Keratinocyte (primary cell): Measurements from ENCODE around the gene MYO1E. TPM values are rescaled to one million over a fixed set of nuclear protein-coding genes. Genes with fewer than 3 reads are reported as not detected.

Experiments
- DNase-seq: peaks from one replicate; pipeline ENCODE4 v3.0.0-alpha.2; 2011; ENCODE audit warnings: low read depth, missing footprints, low spot score
- FAIRE-seq: peaks from 2 replicates; lab custom pipeline; 2011; peaks lifted over from hg19 to GRCh38; lab: Jason Lieb, UNC
- H2AFZ ChIP-seq: 2 replicates; pipeline ENCODE4 v1.6.0; 2012; ENCODE audit warnings: low read length, control low read depth, inconsistent platforms; ENCODE audit not compliant: control insufficient read depth
- H3K27ac ChIP-seq: 2 replicates; pipeline ENCODE4 v1.5.1; 2011; ENCODE audit warnings: low read length; ENCODE audit not compliant: control insufficient read depth, insufficient read depth
- H3K27me3 ChIP-seq: 3 replicates; pipeline ENCODE4 v1.6.0; 2011; ENCODE audit warnings: low read length; ENCODE audit not compliant: control insufficient read depth, insufficient read depth; ENCODE audit errors: extremely low read depth
- H3K36me3 ChIP-seq, 2 experiments: 2 replicates in 1 of 2; 3 replicates in 1 of 2; pipeline ENCODE4 v1.5.1; 2011; ENCODE audit warnings: low read length in 2 of 2, mild to moderate bottlenecking in 1 of 2; ENCODE audit not compliant: control insufficient read depth in 2 of 2, insufficient read depth in 2 of 2; ENCODE audit errors: extremely low read depth in 1 of 2
- H3K4me1 ChIP-seq: 3 replicates; pipeline ENCODE4 v1.5.1; 2011; ENCODE audit warnings: low read length; ENCODE audit not compliant: control insufficient read depth, insufficient read depth; ENCODE audit errors: extremely low read depth
- H3K4me2 ChIP-seq: 3 replicates; pipeline ENCODE4 v1.6.0; 2011; ENCODE audit warnings: low read depth, low read length; ENCODE audit not compliant: control insufficient read depth, insufficient read depth; ENCODE audit errors: extremely low read depth
- H3K4me3 ChIP-seq, 3 experiments: fragments of 200-600 bp in 1 of 3; sonication (generic) in 1 of 3; 2 replicates in 2 of 3; 3 replicates in 1 of 3; pipeline ENCODE4 v1.5.1; 2011 to 2016; ENCODE audit warnings: low read length in 3 of 3, mild to moderate bottlenecking in 3 of 3, control low read depth in 2 of 3, inconsistent platforms in 1 of 3, low read depth in 1 of 3, mixed read lengths in 1 of 3, mixed run types in 1 of 3, moderate library complexity in 1 of 3; ENCODE audit not compliant: control insufficient read depth in 2 of 3, insufficient read depth in 2 of 3; ENCODE audit errors: extremely low read depth in 1 of 3
- H3K79me2 ChIP-seq: 2 replicates; pipeline ENCODE4 v1.6.0; 2012; ENCODE audit warnings: low read length; ENCODE audit not compliant: control insufficient read depth, insufficient read depth
- H3K9ac ChIP-seq: 3 replicates; pipeline ENCODE4 v1.6.0; 2011; ENCODE audit warnings: low read length; ENCODE audit not compliant: control insufficient read depth, insufficient read depth; ENCODE audit errors: extremely low read depth
- H3K9me1 ChIP-seq: 3 replicates; pipeline ENCODE4 v1.6.0; 2011; ENCODE audit warnings: low read length; ENCODE audit not compliant: control insufficient read depth, insufficient read depth; ENCODE audit errors: extremely low read depth
- H3K9me3 ChIP-seq: 2 replicates; pipeline ENCODE4 v1.5.1; 2012; ENCODE audit warnings: low read depth, low read length; ENCODE audit not compliant: control insufficient read depth
- H4K20me1 ChIP-seq: 3 replicates; pipeline ENCODE4 v1.6.0; 2011; ENCODE audit warnings: low read length; ENCODE audit not compliant: control insufficient read depth, insufficient read depth; ENCODE audit errors: extremely low read depth
- EZH2 ChIP-seq: IDR thresholded peaks from one replicate; pipeline ENCODE4 v1.6.1; 2012; ENCODE audit warnings: inconsistent platforms, mild to moderate bottlenecking, low read length, moderate library complexity
- dilution Hi-C: fragments of 300-500 bp; cut with MboI; formaldehyde crosslinking; loops from one replicate; pipeline ENCODE4 v1.7.0; 2020; ENCODE audit warnings: low sequenced_read_pairs; ENCODE audit not compliant: extremely low pct_ligation_motif_present
- polyA plus RNA-seq, 5 experiments: library from polyadenylated mRNA; depleted of rRNA in 3 of 5; stranded (reverse) in 3 of 5; stranded (forward) in 1 of 5; unstranded in 1 of 5; fragments of >200 nt; gene quantifications; 1 replicate in 1 of 5; 2 replicates in 3 of 5; 3 replicates in 1 of 5; pipeline versions ENCODE4 v1.2.1 to v1.2.3, GENCODE V29; 2011 to 2012; ENCODE audit warnings: missing spikeins in 2 of 5, low read depth in 1 of 5, low replicate concordance in 1 of 5
- TF ChIP-seq, protein P1 (sequence below), 3 experiments: IDR thresholded peaks in 1 of 3; conservative IDR thresholded peaks in 1 of 3; optimal IDR thresholded peaks in 1 of 3; 2 replicates in 2 of 3; 3 replicates in 1 of 3; pipeline versions ENCODE3 to v1.5.1; 2011; ENCODE audit warnings: low read length in 3 of 3, mild to moderate bottlenecking in 3 of 3, moderate library complexity in 2 of 3, control low read depth in 1 of 3, inconsistent platforms in 1 of 3; ENCODE audit not compliant: insufficient read depth in 2 of 3; ENCODE audit errors: extremely low read depth in 1 of 3

Gene MYO1E
- polyA plus RNA-seq, 1 donor (not counting 4 experiments of a cell fraction or from before 2014, with no cell fraction given) = 213 TPM

DNA sequence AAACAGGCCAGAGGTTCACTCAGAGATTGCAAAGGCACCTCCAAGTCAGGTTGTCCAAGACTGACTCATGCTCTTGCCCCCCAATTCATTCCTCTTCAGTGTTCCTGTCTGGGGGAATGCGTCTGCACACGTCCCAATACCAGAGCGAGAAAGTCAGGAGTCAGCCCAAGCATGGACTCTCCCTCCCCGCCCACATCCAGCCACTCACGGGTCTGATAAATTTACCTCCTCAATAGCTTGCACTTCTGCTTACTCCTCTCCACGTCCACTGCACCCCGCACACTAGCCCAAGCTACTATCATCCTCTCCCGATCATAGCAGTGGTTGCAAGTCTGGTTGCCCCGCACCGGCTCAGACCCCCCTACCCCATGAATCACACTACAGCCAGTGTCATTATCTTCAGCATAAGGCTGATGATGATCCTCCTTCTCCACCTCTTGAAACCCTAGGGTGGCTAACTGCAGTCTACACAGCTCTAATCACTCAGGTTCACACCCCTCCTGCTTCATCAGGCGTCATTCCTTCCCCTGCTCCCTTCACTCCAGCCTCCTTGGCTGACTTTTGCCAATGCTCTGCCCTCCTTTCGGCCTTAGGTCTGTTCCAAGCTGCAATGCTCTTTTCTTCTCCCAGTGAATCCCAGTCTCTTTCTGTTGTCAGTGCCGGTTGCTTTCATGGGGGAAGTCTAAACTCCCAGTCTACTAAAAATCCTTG, 27.6 kb upstream of the MYO1E start:
- Histone ChIP-seq H3K9me1 (no peaks in the 10 kb centered on the region), H3K9me3 (no peaks in the 10 kb centered on the region), H2AFZ (peak overlapping the region; percentile 71), H3K4me1 (peaks cover 6% of the 10 kb centered on the region), H4K20me1 (no peaks in the 10 kb centered on the region), H3K27ac (no peak overlapping the region), H3K27me3 (no peaks in the 10 kb centered on the region), H3K4me2 (no peak overlapping the region), H3K36me3 (no peaks in the 10 kb centered on the region), H3K9ac (no peak overlapping the region), H3K4me3 (no peak overlapping the region), H3K79me2 (no peaks in the 10 kb centered on the region)
- dilution Hi-C loops = no loop called here
- FAIRE-seq = peak; percentile 23
- TF ChIP-seq, protein P1, sequence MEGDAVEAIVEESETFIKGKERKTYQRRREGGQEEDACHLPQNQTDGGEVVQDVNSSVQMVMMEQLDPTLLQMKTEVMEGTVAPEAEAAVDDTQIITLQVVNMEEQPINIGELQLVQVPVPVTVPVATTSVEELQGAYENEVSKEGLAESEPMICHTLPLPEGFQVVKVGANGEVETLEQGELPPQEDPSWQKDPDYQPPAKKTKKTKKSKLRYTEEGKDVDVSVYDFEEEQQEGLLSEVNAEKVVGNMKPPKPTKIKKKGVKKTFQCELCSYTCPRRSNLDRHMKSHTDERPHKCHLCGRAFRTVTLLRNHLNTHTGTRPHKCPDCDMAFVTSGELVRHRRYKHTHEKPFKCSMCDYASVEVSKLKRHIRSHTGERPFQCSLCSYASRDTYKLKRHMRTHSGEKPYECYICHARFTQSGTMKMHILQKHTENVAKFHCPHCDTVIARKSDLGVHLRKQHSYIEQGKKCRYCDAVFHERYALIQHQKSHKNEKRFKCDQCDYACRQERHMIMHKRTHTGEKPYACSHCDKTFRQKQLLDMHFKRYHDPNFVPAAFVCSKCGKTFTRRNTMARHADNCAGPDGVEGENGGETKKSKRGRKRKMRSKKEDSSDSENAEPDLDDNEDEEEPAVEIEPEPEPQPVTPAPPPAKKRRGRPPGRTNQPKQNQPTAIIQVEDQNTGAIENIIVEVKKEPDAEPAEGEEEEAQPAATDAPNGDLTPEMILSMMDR (optimal IDR thresholded peaks at IDR 0.05 in 1 of 3, IDR thresholded peaks at IDR 0.05 in 1 of 3, conservative IDR thresholded peaks at IDR 0.05 in 1 of 3; ENCODE audit: extremely low read depth in 1 of 3, insufficient read depth in 2 of 3, low read length in 3 of 3) = no peak
- TF ChIP-seq EZH2 = no peak
- DNase-seq = no peak

DNA sequence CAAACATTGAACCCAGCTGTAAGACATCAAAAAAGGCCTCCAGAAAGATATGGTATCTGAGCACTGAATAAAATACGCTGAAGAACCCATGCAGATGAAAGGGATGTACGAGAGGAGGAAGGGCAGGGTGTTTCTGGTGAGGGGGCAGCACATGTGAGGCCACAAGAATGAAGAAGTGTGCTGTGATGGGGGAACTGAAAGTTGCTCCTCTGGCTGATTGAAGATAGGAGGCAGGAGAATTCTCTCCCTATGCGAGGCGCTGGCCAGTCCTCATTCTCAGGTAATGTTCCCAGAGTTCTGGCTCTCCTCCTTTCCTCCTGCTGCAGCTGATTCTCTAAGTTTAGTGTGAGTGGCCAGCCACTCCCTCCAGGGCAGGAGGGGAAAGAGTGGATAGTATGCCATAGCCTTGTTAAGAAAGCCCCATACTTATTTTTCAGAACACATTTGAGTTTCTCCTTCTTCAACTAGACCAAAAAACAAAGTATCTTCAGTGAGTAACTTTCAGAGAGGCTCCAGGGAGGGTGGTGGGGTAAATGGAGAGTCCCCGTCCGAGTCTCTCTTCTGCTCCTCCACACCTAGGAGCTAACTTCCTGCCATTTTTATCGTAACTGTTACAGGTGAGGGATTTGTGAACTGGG, 26.9 kb upstream of the MYO1E start:
- TF ChIP-seq EZH2 = no peak
- TF ChIP-seq, protein P1 (optimal IDR thresholded peaks at IDR 0.05 in 1 of 3, IDR thresholded peaks at IDR 0.05 in 1 of 3, conservative IDR thresholded peaks at IDR 0.05 in 1 of 3; ENCODE audit: extremely low read depth in 1 of 3, insufficient read depth in 2 of 3, low read length in 3 of 3) = no peak
- Histone ChIP-seq H3K9ac (no peak overlapping the region), H3K9me1 (no peaks in the 10 kb centered on the region), H3K4me2 (peak overlapping the region; percentile 14), H3K27ac (no peak overlapping the region), H3K36me3 (no peaks in the 10 kb centered on the region), H3K4me3 (no peak overlapping the region), H4K20me1 (no peaks in the 10 kb centered on the region), H3K9me3 (no peaks in the 10 kb centered on the region), H2AFZ (peak overlapping the region; percentile 71), H3K27me3 (no peaks in the 10 kb centered on the region), H3K4me1 (peaks cover 6% of the 10 kb centered on the region), H3K79me2 (no peaks in the 10 kb centered on the region)
- no peak for DNase-seq
- dilution Hi-C loops = no loop called here
- no peak for FAIRE-seq
